Neural progenitor cell (in vitro differentiated cells): ENCODE data around the gene SV2A. TPM values are rescaled to one million over a fixed set of nuclear protein-coding genes. Genes with fewer than 3 reads are reported as not detected.
A peak's percentile ranks its signal among the peaks of the same experiment; 100 is the strongest.

Experiments
- DNase-seq: peaks from one replicate; pipeline ENCODE4 v3.0.0-alpha.2; 2016; ENCODE audit warnings: low spot score
- H2AFZ ChIP-seq: fragments of 200-600 bp; sonication (generic); replicated peaks from 2 replicates; pipeline ENCODE4 v1.6.1; 2016; ENCODE audit warnings: antibody characterized with exemption
- H3F3A ChIP-seq: fragments of 200-600 bp; sonication (generic); 2 replicates; pipeline ENCODE4 v1.6.1; 2016; ENCODE audit warnings: antibody characterized with exemption, low read depth
- H3K27ac ChIP-seq: fragments of 200-600 bp; sonication (generic); 2 replicates; pipeline ENCODE4 v1.5.1; 2016; ENCODE audit warnings: mild to moderate bottlenecking
- H3K27me3 ChIP-seq: fragments of 200-600 bp; sonication (generic); 2 replicates; pipeline ENCODE4 v1.6.1; 2016; ENCODE audit warnings: mild to moderate bottlenecking, moderate library complexity
- H3K36me3 ChIP-seq: fragments of 200-600 bp; sonication (generic); 2 replicates; pipeline ENCODE4 v1.5.1; 2016
- H3K4me1 ChIP-seq: fragments of 200-600 bp; sonication (generic); 2 replicates; pipeline ENCODE4 v1.6.1; 2016; ENCODE audit warnings: mixed run types
- H3K4me2 ChIP-seq: fragments of 200-600 bp; sonication (generic); 2 replicates; pipeline ENCODE4 v1.6.1; 2016
- H3K4me3 ChIP-seq: fragments of 200-600 bp; sonication (generic); 2 replicates; pipeline ENCODE4 v1.5.1; 2016
- H3K79me2 ChIP-seq: fragments of 200-600 bp; sonication (generic); 2 replicates; pipeline ENCODE4 v1.6.1; 2016; ENCODE audit warnings: low read depth
- H3K9ac ChIP-seq: fragments of 200-600 bp; sonication (generic); 2 replicates; pipeline ENCODE4 v1.6.1; 2016
- H3K9me3 ChIP-seq: fragments of 200-600 bp; sonication (generic); 2 replicates; pipeline ENCODE4 v1.5.1; 2016; ENCODE audit warnings: low read depth
- H4K20me1 ChIP-seq: fragments of 200-600 bp; sonication (generic); 2 replicates; pipeline ENCODE4 v1.6.1; 2016; ENCODE audit warnings: low read depth
- H3K27ac Mint-ChIP-seq: 3 replicates; pipeline ENCODE4 v1.8.0; 2021; ENCODE audit warnings: mixed read lengths
- H3K27me3 Mint-ChIP-seq: 2 replicates; pipeline ENCODE4 v1.8.0; 2022; ENCODE audit warnings: low read depth, mild to moderate bottlenecking, inconsistent platforms, moderate library complexity, mixed read lengths; ENCODE audit not compliant: insufficient read depth
- H3K36me3 Mint-ChIP-seq: 3 replicates; pipeline ENCODE4 v1.8.0; 2021; ENCODE audit warnings: mixed read lengths
- H3K4me1 Mint-ChIP-seq: 3 replicates; pipeline ENCODE4 v1.8.0; 2021; ENCODE audit warnings: mixed read lengths
- H3K4me3 Mint-ChIP-seq: 3 replicates; pipeline ENCODE4 v1.8.0; 2021; ENCODE audit warnings: mild to moderate bottlenecking, moderate library complexity, mixed read lengths
- H3K9me3 Mint-ChIP-seq: 3 replicates; pipeline ENCODE4 v1.8.0; 2020; ENCODE audit warnings: mixed read lengths
- CTCF ChIP-seq: fragments of 200-600 bp; sonication (generic); IDR thresholded peaks from 2 replicates; pipeline ENCODE4 v1.5.1; 2017; ENCODE audit warnings: antibody characterized with exemption, mild to moderate bottlenecking
- EZH2 ChIP-seq: fragments of 200-600 bp; sonication (generic); IDR thresholded peaks from 2 replicates; pipeline ENCODE4 v1.6.1; 2017; ENCODE audit warnings: antibody characterized with exemption, mild to moderate bottlenecking, moderate library complexity
- EZH2phosphoT487 ChIP-seq: fragments of 200-600 bp; sonication (generic); IDR thresholded peaks from 2 replicates; pipeline ENCODE4 v1.6.1; 2017; ENCODE audit warnings: antibody characterized with exemption
- total RNA-seq: library from RNA; depleted of rRNA; stranded (reverse); fragments of >200 nt; gene quantifications from 2 replicates; pipeline ENCODE4 v1.2.3, GENCODE V29; 2015; ENCODE audit warnings: low replicate concordance

Gene SV2A
- total RNA-seq, 1 donor from 2014 or later = 31.6 TPM

DNA sequence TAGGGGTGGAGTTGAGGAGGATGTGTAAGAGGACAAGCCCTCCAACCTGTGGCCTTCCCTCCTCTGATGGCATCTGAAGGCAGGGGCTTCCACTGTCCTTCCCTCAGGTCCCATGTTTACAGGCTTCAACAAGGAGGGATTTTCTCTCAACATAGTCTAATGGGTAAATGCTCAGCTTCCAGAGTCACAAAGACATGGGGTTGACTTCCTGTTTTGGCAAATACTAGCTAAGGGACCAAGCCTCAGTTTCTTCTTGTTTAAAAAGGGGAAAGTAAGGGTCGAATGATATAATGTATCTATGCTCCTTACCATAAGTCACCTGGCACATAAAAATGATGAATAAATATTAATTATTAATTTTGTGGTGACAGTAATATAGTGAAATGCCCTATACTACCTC lies 3.1 kb downstream of the SV2A start:
- peaks cover 28% of the 10 kb centered on the region for H3K4me1 ChIP-seq
- peaks cover 3% of the 10 kb centered on the region for H3K9me3 Mint-ChIP-seq
- H2AFZ ChIP-seq = no peak overlapping the region
- H3K4me1 Mint-ChIP-seq = peaks cover 36% of the 10 kb centered on the region
- DNase-seq = no peak
- H3F3A ChIP-seq = peaks cover 15% of the 10 kb centered on the region
- H3K27me3 ChIP-seq = no peaks in the 10 kb centered on the region
- no peak overlapping the region for H3K4me3 ChIP-seq
- no peak overlapping the region for H3K4me3 Mint-ChIP-seq
- peaks cover 36% of the 10 kb centered on the region for H3K79me2 ChIP-seq
- no peak overlapping the region for H3K27ac Mint-ChIP-seq
- H3K27me3 Mint-ChIP-seq = no peaks in the 10 kb centered on the region
- no peak overlapping the region for H3K9ac ChIP-seq
- no peaks in the 10 kb centered on the region for H3K36me3 ChIP-seq
- H4K20me1 ChIP-seq = peaks cover 8% of the 10 kb centered on the region
- peaks cover 31% of the 10 kb centered on the region for H3K36me3 Mint-ChIP-seq
- TF ChIP-seq CTCF (no peak), EZH2 (no peak), EZH2phosphoT487 (no peak)
- H3K4me2 ChIP-seq = no peak overlapping the region
- no peaks in the 10 kb centered on the region for H3K9me3 ChIP-seq
- no peak overlapping the region for H3K27ac ChIP-seq

DNA sequence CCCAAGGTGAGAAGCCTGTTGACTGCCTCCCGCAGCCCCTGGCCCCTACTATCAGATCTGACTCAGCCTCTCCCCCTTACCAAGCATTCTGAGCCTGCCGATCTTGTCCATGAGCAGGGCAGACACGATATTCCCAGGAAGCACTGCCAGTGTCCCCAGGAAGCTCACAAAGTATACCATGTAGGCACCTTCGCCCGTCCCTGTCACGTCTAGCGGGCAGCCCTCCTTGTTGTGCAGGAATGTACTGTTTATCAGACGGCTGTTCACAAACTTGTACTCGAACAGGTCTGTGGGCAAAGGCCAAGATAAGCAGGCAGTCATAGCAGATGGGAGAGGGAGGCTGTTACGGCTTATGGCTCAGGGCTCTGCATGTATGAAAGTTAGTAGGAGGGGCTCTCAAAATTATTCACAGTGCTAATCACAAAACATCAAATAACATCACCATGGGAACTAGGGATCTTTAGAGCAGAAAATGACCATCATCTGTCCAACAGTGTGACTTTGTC lies 11.0 kb downstream of the SV2A start:
- TF ChIP-seq EZH2 (no peak), EZH2phosphoT487 (no peak), CTCF (no peak)
- Histone ChIP-seq H3K9me3 (no peaks in the 10 kb centered on the region), H3K9ac (no peak overlapping the region), H3K27me3 (no peaks in the 10 kb centered on the region), H3F3A (no peaks in the 10 kb centered on the region), H2AFZ (no peak overlapping the region), H3K4me1 (no peaks in the 10 kb centered on the region), H4K20me1 (no peaks in the 10 kb centered on the region), H3K27ac (no peak overlapping the region), H3K4me2 (no peak overlapping the region), H3K4me3 (no peak overlapping the region), H3K79me2 (no peaks in the 10 kb centered on the region), H3K36me3 (no peaks in the 10 kb centered on the region)
- no peak for DNase-seq
- H3K27me3 Mint-ChIP-seq = peaks cover 7% of the 10 kb centered on the region
- H3K4me1 Mint-ChIP-seq = no peaks in the 10 kb centered on the region
- H3K36me3 Mint-ChIP-seq = peaks cover 30% of the 10 kb centered on the region
- no peak overlapping the region for H3K4me3 Mint-ChIP-seq
- no peak overlapping the region for H3K27ac Mint-ChIP-seq
- no peaks in the 10 kb centered on the region for H3K9me3 Mint-ChIP-seq

- DNase-seq = no peak
- peak overlapping the region; percentile 4 for H3K27ac Mint-ChIP-seq
Measured at GRCh38 chr1:149903836-149904491, 13.7 kb downstream of the SV2A start.

More at GRCh38 chr1:149903836-149904491, 13.7 kb downstream of the SV2A start:
- H3K79me2 ChIP-seq = no peaks in the 10 kb centered on the region
- no peak overlapping the region for H3K27ac ChIP-seq
- H3F3A ChIP-seq = no peaks in the 10 kb centered on the region
- Mint-ChIP-seq H3K9me3 (peaks cover 3% of the 10 kb centered on the region), H3K4me1 (peaks cover 12% of the 10 kb centered on the region), H3K27me3 (peaks cover 7% of the 10 kb centered on the region), H3K36me3 (peaks cover 22% of the 10 kb centered on the region), H3K4me3 (no peak overlapping the region)
- no peaks in the 10 kb centered on the region for H3K36me3 ChIP-seq
- H3K4me3 ChIP-seq = no peak overlapping the region
- TF ChIP-seq EZH2phosphoT487 = no peak
- no peaks in the 10 kb centered on the region for H3K27me3 ChIP-seq
- no peak overlapping the region for H3K9ac ChIP-seq
- H3K4me2 ChIP-seq = no peak overlapping the region
- H3K4me1 ChIP-seq = no peaks in the 10 kb centered on the region
- no peak overlapping the region for H2AFZ ChIP-seq
- H3K9me3 ChIP-seq = no peaks in the 10 kb centered on the region
- H4K20me1 ChIP-seq = no peaks in the 10 kb centered on the region
